Left colon (tissue), 2 donors: ENCODE data around the gene COX4I2. TPM values are rescaled to one million over a fixed set of nuclear protein-coding genes. Genes with fewer than 3 reads are reported as not detected.
"Not testable (repeated sequence)": the region's sequence is repeated elsewhere in the genome, so short reads cannot be mapped to it uniquely, and the experiment has no call there.

ENCODE experiments used
- ATAC-seq: fragments of 200-7000 bp; cut with Tn5 transposase; one replicate; pipeline ENCODE4 v1.9.1; 2020; ENCODE audit warnings: mild to moderate bottlenecking, moderate library complexity
- DNase-seq, 2 donors: peaks; one replicate each; pipeline ENCODE4 v3.0.0-alpha.2; 2020
- intact Hi-C, 2 donors: fragments of 100-400 bp; cut with DNase I in 1 of 2; cut with micrococcal nuclease in 1 of 2; formaldehyde crosslinking; loops; one replicate each; pipeline versions ENCODE4 v1.11.2 to v1.14.0; 2022; cut with DNase I, micrococcal nuclease
- total RNA-seq, 2 donors: library from RNA; stranded (reverse); fragmentation: NEBNext Ultra II Directional; extraction: Animal tissue kit (Norgen Biotek cat#: 25700); gene quantifications; one replicate each; pipeline ENCODE4 v1.2.1, GENCODE V29; 2021
- donor health status: DM: no; HTN: no; CAD: no.
- donor health status: DM: yes; HTN: yes; CAD: no.

COX4I2 gene
- total RNA-seq, 2 donors from 2014 or later = 0.67 TPM; not detected in 1

DNA sequence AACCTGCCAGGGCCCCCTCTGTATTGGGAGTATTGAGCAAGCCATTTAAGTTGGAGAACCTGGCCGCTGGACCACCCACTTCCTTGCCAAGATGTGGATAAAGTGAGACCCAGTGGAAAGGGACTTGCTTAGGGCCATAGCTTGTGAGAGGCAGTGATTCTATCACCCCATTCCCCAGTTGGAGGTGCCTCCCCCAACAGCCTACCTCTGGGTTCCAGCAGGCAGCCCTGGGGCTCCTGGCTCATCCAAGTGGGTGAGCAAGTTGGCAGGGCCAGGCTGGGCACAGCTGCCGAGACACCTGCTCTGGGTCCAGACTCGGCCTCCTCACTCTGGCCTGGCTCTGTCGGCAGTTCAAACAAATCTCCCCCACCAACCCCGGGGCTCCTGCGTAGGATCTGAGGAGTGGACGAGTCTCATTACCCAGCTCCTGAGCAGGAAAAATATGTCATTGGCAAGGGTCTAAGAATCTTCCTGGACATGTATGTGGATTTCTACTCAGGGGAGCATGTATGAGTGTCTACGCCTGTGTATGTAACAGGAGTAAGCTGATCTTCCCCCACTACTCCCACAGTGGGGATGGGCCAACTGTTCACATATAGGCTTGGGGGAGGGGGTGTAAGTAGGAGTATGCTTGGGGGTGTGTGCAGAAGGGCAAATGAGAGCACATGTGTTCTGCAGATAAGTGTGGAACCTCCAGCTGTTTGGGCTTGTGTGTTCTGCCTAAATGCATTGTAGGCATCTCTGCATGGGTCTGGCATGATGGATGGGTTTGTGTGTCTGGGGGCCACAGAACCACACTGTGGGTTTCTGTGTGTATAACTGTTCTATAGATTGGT is 30.7 kb upstream of the COX4I2 start:
- intact Hi-C loops = no loop called here
- ATAC-seq = no peak
- DNase-seq = no peak

- DNase-seq = no peak
- intact Hi-C loops = no loop called here
- no peak for ATAC-seq
Observed at GRCh38 chr20:31607640-31608250, 30.0 kb upstream of the COX4I2 start.

DNA sequence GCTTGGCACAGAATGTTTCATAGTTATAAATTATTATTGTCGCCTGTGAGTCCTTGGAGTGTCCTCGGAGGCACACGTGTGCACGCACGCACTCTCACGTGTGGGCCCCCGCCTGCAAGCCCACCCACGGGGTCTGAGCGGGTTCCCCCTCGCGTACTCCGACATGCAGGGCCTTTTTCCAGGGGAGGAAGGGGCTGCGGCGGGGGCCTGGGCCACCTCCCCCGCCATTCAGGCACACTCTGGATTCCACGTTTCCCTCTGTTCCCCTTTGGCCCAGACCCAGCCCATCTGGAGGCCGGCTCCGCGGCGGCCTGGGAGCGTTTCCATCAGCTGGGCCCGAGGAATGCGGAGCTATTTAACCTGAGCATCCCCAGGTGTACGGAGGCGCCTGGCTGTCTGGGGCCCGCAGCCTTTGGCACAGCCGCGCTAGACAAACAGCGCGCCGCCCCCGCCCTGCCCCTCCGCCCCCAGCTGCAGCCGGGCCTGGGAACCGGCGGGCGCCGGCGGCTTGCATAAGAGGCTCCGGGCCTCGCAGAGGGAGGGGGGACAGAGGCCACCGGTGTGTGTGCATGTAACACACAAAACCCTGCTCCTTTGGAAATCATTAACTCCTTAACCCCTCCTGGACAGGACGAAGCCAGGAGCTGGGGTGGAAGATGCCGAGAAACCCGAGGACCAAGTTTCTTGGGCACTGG is 29.3 kb upstream of the COX4I2 start:
- DNase-seq = peak; percentile 89 to 91
- peak; percentile 43 for ATAC-seq
- intact Hi-C loops = no loop called here

- DNase-seq = peak in 1 of 2 donors; percentile 35
- not testable (repeated sequence) for ATAC-seq
- intact Hi-C loops = loop anchor here (2.0 to 10.0 kb wide), 2 partner anchors 47 to 51 kb away; no protein-coding TSS in a partner anchor
Observed at GRCh38 chr20:31612271-31612640, 25.5 kb upstream of the COX4I2 start.

- intact Hi-C loops = loop anchor here in 1 of 2 donors (10.0 kb wide), 1 partner anchor 51 kb away; no protein-coding TSS in a partner anchor
- ATAC-seq (no peak), DNase-seq (no peak)
Observed at GRCh38 chr20:31615416-31615815, 22.3 kb upstream of the COX4I2 start.

- intact Hi-C loops = loop anchor here in 1 of 2 donors (10.0 kb wide), 1 partner anchor 53 kb away; no protein-coding TSS in a partner anchor
- no peak for DNase-seq
- no peak for ATAC-seq
Observed at GRCh38 chr20:31617432-31618104, 20.1 kb upstream of the COX4I2 start.

GRCh38 chr20:31620246-31620645 is 17.5 kb upstream of the COX4I2 start:
- DNase-seq (no peak), ATAC-seq (no peak)
- intact Hi-C loops = no loop called here

DNA sequence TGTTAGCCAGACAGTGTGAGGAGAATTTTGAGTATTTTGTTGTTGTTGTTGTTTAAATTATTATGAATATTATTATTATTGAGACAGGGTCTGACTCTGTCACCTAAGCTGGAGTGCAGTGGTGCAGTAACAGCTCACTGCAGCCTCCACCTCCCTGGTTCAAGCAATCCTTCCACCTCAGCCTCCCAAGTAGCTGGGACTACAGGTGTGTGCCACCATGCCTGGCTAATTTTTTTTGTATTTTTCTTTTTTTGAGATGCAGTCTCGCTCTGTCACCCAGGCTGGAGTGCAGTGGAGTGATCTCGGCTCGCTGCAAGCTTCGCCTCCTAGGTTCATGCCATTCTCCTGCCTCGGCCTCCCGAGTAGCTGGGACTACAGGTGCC is 14.6 kb upstream of the COX4I2 start:
- ATAC-seq, intact Hi-C loops, DNase-seq: not testable (repeated sequence)

DNA sequence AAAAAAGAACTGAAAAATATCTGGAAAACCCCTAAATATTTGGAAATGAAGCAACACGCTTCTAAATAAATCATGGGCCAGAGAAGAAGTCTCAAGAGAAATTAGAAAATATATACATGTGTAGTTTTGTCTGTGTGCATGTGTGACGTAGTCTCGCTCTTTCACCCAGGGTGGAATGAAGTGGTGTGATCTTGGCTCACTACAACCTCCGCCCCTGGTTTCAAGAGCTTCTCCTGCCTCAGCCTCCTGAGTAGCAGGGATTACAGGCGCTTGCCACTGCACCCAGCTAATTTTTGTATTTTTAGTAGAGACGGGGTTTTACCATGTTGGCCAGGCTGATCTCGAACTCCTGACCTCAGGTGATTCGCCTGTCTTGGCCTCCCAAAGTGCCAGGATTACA is 11.2 kb upstream of the COX4I2 start:
- ATAC-seq, DNase-seq, intact Hi-C loops: not testable (repeated sequence)

DNA sequence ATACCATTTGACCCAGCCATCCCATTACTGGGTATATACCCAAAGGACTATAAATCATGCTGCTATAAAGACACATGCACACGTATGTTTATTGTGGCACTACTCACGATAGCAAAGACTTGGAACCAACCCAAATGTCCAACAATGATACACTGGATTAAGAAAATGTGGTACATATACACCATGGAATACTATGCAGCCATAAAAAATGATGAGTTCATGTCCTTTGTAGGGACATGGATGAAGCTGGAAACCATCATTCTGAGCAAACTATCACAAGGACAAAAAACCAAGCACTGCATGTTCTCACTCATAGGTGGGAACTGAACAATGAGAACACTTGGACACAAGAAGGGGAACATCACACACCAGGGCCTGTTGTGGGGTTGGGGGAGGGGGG is 9.7 kb upstream of the COX4I2 start:
- intact Hi-C loops, DNase-seq, ATAC-seq: not testable (repeated sequence)

GRCh38 chr20:31630187-31630790 is 7.4 kb upstream of the COX4I2 start:
- DNase-seq = no peak
- intact Hi-C loops = no loop called here
- no peak for ATAC-seq

GRCh38 chr20:31632548-31633338 is 5.0 kb upstream of the COX4I2 start:
- ATAC-seq (no peak), DNase-seq (no peak)
- intact Hi-C loops = no loop called here

DNA sequence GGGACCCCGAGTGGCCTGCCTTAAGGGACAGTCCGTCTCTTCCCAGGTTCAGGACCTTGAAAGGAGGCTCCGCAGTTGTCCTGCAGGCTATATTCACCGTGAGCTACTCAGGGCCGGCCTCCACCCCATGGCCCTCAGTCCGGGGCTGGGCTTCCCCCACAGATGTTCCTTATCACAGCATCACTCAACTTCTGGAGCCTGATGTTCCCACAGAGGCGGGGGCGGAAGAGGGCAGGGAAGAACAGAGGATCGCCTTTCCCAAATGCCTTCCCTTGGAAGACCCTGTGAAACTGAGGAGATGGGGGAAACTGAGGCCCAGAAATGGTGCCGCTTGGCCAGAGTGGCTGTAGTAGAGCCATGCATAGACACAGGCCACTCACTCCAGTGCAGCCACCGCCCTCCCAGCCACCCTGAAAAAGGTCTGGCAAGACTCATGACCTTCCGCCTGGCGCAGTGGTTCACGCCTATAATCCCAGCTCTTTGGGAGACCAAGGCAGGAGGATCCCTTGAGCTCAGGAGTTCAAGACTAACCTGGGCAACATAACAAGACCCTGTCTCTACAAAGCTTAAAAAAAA is 4.3 kb upstream of the COX4I2 start:
- intact Hi-C loops = no loop called here
- ATAC-seq (no peak), DNase-seq (no peak)

GRCh38 chr20:31638317-31638716 is 605 bp downstream of the COX4I2 start:
- intact Hi-C loops = no loop called here
- DNase-seq = no peak
- ATAC-seq = no peak

- ATAC-seq (no peak), DNase-seq (no peak)
- intact Hi-C loops = no loop called here
Observed at GRCh38 chr20:31638816-31639215, 1.1 kb downstream of the COX4I2 start.

DNA sequence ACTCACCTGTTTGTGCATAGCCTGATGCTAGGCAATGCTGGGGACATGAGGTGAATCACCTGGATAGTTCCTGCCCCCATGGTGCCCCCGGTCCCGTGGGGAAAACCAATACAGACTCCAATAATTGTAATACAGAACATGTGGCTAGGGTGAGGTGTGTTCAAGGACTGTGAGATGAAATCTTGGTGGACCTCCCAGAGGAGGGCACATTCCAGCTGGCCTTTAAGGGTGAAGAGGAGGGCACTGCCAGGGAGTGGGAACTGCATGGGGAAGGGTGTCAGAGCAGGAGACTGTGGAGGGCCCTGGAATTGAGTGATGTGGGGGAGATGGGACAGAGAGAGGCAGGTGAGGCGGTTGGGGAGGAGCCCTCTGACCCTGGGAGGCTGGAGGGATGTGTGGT is 2.5 kb downstream of the COX4I2 start:
- intact Hi-C loops = no loop called here
- ATAC-seq (no peak), DNase-seq (no peak)

GRCh38 chr20:31641391-31641790 is 3.7 kb downstream of the COX4I2 start:
- DNase-seq (no peak), ATAC-seq (no peak)
- intact Hi-C loops = no loop called here

- no peak for ATAC-seq
- no peak for DNase-seq
- intact Hi-C loops = no loop called here
Observed at GRCh38 chr20:31642837-31643236, 5.1 kb downstream of the COX4I2 start.
